Measurements from ENCODE around the gene IRS2. TPM values are rescaled to one million over a fixed set of nuclear protein-coding genes. Genes with fewer than 3 reads are reported as not detected.

The IRS2 gene
- total RNA-seq, 4 donors from 2014 or later: 42.3 to 82.5 (median 52.6) TPM

DNA sequence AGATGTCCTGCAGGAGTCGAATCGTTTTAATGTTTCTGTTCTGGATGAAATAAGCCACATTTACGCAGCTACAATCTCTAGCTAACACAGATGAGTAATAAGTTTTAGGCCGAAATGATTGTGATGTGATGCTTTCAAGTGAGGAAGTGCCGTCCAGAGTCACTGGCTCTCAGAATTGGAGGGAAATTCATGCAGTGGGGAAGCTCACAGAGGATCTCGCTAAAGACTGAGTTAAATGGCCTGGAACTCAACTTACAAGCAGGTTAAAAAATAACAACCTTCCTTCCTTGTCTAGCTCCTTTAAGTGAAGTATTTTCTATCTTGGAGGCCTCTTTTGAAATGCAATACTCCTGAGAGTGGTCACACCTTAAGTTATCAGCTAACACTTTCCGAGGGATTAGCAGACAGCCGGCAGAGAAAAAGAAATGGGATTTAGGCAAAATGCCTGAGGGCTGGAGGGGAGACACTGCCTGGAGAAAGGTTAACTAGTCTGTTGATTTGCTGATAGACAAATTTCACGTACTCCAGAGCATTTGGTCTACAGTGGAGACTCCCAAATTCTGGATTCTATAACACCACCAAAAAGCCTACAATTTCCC, 74.2 kb downstream of the IRS2 start:
- TF ChIP-seq CTCF (IDR thresholded peaks at IDR 0.05; ENCODE audit: low read depth): no peak

DNA sequence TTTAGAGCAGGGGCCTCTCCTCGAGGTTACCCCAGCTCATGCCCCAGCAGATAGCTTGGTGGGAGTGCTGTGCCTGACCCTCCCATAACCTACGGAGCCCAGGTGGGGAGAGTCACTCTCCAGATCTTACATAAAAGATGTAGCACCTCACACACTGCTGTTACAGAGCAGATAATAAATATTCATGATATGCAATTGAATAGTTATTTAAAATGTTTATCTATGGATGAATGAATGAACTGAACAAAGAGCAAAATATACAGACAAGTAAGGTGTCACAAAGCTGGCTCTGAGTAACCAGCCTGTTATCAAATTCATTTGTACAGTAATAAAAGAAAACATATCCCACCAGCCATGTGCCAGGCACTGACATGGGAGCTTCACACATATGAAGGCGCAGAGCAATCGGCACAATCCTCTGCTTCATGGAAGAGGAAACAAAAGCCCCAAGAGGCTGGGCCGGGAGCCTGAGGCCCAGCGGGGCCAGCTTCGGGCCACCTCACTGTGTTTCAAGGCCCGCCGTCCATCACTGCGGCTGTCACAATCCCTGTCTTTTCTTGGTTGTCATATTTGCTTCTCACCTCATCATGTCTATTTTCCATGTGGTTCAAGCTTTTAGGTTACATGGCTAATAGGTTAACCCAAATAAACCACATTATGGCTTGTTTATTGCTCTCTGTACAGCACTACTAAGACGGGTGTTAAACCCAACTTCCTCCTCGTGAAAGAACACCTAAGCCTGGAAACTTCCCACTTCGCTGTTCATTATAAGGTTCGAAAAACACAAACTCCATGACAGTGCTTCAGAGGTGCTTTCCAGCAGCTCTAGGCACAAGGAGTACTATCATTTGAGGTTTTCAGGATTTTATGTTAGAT, 78.4 kb downstream of the IRS2 start:
- no peak for TF ChIP-seq CTCF (IDR thresholded peaks at IDR 0.05; ENCODE audit: low read depth)

GRCh38 chr13:109707044-109707741, 79.2 kb downstream of the IRS2 start:
- TF ChIP-seq CTCF (IDR thresholded peaks at IDR 0.05; ENCODE audit: low read depth): no peak

GRCh38 chr13:109706015-109706715, 80.2 kb downstream of the IRS2 start:
- TF ChIP-seq CTCF (IDR thresholded peaks at IDR 0.05; ENCODE audit: low read depth): no peak

GRCh38 chr13:109704771-109705635, 81.4 kb downstream of the IRS2 start:
- TF ChIP-seq CTCF (IDR thresholded peaks at IDR 0.05; ENCODE audit: low read depth): no peak

DNA sequence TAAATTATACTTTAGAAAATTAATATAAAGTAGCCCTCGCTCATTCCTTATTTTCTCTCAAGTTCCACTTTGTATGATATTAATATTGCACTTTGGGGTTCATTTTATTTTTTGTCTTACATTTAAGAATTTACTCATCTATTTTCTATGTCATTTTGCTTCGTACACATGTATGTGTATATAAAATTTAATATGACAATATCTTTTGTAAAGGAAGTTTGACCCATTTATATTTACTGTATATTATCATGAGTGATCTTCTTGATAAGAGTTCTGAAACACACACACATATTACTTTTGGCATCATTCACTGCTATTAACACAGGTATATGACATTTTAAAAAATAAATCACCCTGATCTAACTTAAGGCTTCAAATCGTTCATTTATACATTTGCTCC, 83.1 kb downstream of the IRS2 start:
- no peak for TF ChIP-seq CTCF (IDR thresholded peaks at IDR 0.05; ENCODE audit: low read depth)
